Keratinocyte (primary cell): ENCODE results near the gene CDH13. TPM values are rescaled to one million over a fixed set of nuclear protein-coding genes. Genes with fewer than 3 reads are reported as not detected.

Source experiments
- DNase-seq: peaks from one replicate; pipeline ENCODE4 v3.0.0-alpha.2; 2011; ENCODE audit warnings: low read depth, missing footprints, low spot score
- FAIRE-seq: peaks from 2 replicates; lab custom pipeline; 2011; peaks lifted over from hg19 to GRCh38; lab: Jason Lieb, UNC
- H2AFZ ChIP-seq: 2 replicates; pipeline ENCODE4 v1.6.0; 2012; ENCODE audit warnings: low read length, control low read depth, inconsistent platforms; ENCODE audit not compliant: control insufficient read depth
- H3K27ac ChIP-seq: 2 replicates; pipeline ENCODE4 v1.5.1; 2011; ENCODE audit warnings: low read length; ENCODE audit not compliant: control insufficient read depth, insufficient read depth
- H3K27me3 ChIP-seq: 3 replicates; pipeline ENCODE4 v1.6.0; 2011; ENCODE audit warnings: low read length; ENCODE audit not compliant: control insufficient read depth, insufficient read depth; ENCODE audit errors: extremely low read depth
- H3K36me3 ChIP-seq, 2 experiments: 2 replicates in 1 of 2; 3 replicates in 1 of 2; pipeline ENCODE4 v1.5.1; 2011; ENCODE audit warnings: low read length in 2 of 2, mild to moderate bottlenecking in 1 of 2; ENCODE audit not compliant: control insufficient read depth in 2 of 2, insufficient read depth in 2 of 2; ENCODE audit errors: extremely low read depth in 1 of 2
- H3K4me1 ChIP-seq: 3 replicates; pipeline ENCODE4 v1.5.1; 2011; ENCODE audit warnings: low read length; ENCODE audit not compliant: control insufficient read depth, insufficient read depth; ENCODE audit errors: extremely low read depth
- H3K4me2 ChIP-seq: 3 replicates; pipeline ENCODE4 v1.6.0; 2011; ENCODE audit warnings: low read depth, low read length; ENCODE audit not compliant: control insufficient read depth, insufficient read depth; ENCODE audit errors: extremely low read depth
- H3K4me3 ChIP-seq, 3 experiments: fragments of 200-600 bp in 1 of 3; sonication (generic) in 1 of 3; 2 replicates in 2 of 3; 3 replicates in 1 of 3; pipeline ENCODE4 v1.5.1; 2011 to 2016; ENCODE audit warnings: low read length in 3 of 3, mild to moderate bottlenecking in 3 of 3, control low read depth in 2 of 3, inconsistent platforms in 1 of 3, low read depth in 1 of 3, mixed read lengths in 1 of 3, mixed run types in 1 of 3, moderate library complexity in 1 of 3; ENCODE audit not compliant: control insufficient read depth in 2 of 3, insufficient read depth in 2 of 3; ENCODE audit errors: extremely low read depth in 1 of 3
- H3K79me2 ChIP-seq: 2 replicates; pipeline ENCODE4 v1.6.0; 2012; ENCODE audit warnings: low read length; ENCODE audit not compliant: control insufficient read depth, insufficient read depth
- H3K9ac ChIP-seq: 3 replicates; pipeline ENCODE4 v1.6.0; 2011; ENCODE audit warnings: low read length; ENCODE audit not compliant: control insufficient read depth, insufficient read depth; ENCODE audit errors: extremely low read depth
- H3K9me1 ChIP-seq: 3 replicates; pipeline ENCODE4 v1.6.0; 2011; ENCODE audit warnings: low read length; ENCODE audit not compliant: control insufficient read depth, insufficient read depth; ENCODE audit errors: extremely low read depth
- H3K9me3 ChIP-seq: 2 replicates; pipeline ENCODE4 v1.5.1; 2012; ENCODE audit warnings: low read depth, low read length; ENCODE audit not compliant: control insufficient read depth
- H4K20me1 ChIP-seq: 3 replicates; pipeline ENCODE4 v1.6.0; 2011; ENCODE audit warnings: low read length; ENCODE audit not compliant: control insufficient read depth, insufficient read depth; ENCODE audit errors: extremely low read depth
- CTCF ChIP-seq, 3 experiments: IDR thresholded peaks in 1 of 3; conservative IDR thresholded peaks in 1 of 3; optimal IDR thresholded peaks in 1 of 3; 2 replicates in 2 of 3; 3 replicates in 1 of 3; pipeline versions ENCODE3 to v1.5.1; 2011; ENCODE audit warnings: low read length in 3 of 3, mild to moderate bottlenecking in 3 of 3, moderate library complexity in 2 of 3, control low read depth in 1 of 3, inconsistent platforms in 1 of 3; ENCODE audit not compliant: insufficient read depth in 2 of 3; ENCODE audit errors: extremely low read depth in 1 of 3
- EZH2 ChIP-seq: IDR thresholded peaks from one replicate; pipeline ENCODE4 v1.6.1; 2012; ENCODE audit warnings: inconsistent platforms, mild to moderate bottlenecking, low read length, moderate library complexity
- dilution Hi-C: fragments of 300-500 bp; cut with MboI; formaldehyde crosslinking; loops from one replicate; pipeline ENCODE4 v1.7.0; 2020; ENCODE audit warnings: low sequenced_read_pairs; ENCODE audit not compliant: extremely low pct_ligation_motif_present
- polyA plus RNA-seq, 5 experiments: library from polyadenylated mRNA; depleted of rRNA in 3 of 5; stranded (reverse) in 3 of 5; stranded (forward) in 1 of 5; unstranded in 1 of 5; fragments of >200 nt; gene quantifications; 1 replicate in 1 of 5; 2 replicates in 3 of 5; 3 replicates in 1 of 5; pipeline versions ENCODE4 v1.2.1 to v1.2.3, GENCODE V29; 2011 to 2012; ENCODE audit warnings: missing spikeins in 2 of 5, low read depth in 1 of 5, low replicate concordance in 1 of 5

CDH13 gene
- polyA plus RNA-seq, 1 donor (not counting 4 experiments of a cell fraction or from before 2014, with no cell fraction given) = 111 TPM

DNA sequence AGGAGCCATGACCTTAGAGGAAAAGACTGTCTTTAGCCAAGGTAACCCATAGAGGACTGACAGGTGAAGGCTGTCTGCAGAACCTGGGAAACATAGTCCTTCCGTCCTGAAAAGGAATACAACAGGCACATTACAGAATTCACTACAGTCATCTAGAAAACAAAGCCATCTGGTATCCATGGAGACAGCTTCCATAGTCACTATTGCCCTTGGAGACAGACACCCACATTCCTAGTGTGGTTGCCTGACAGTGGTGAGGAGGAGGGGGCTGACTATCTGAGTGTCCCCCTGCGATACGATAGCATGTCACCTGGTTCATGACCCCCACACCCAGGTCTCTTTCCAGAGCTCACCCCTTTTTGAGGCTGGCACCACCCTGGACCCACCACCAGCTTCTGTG, 254.7 kb downstream of the CDH13 start:
- Histone ChIP-seq H3K4me1 (no peaks in the 10 kb centered on the region), H3K36me3 (no peaks in the 10 kb centered on the region), H3K9me1 (no peaks in the 10 kb centered on the region), H3K9ac (no peak overlapping the region), H4K20me1 (no peaks in the 10 kb centered on the region), H3K79me2 (peaks cover 7% of the 10 kb centered on the region), H3K27ac (no peak overlapping the region), H3K4me2 (no peak overlapping the region), H3K27me3 (no peaks in the 10 kb centered on the region), H3K9me3 (no peaks in the 10 kb centered on the region), H3K4me3 (no peak overlapping the region), H2AFZ (no peak overlapping the region)
- dilution Hi-C loops = no loop called here
- TF ChIP-seq CTCF (optimal IDR thresholded peaks at IDR 0.05 in 1 of 3, IDR thresholded peaks at IDR 0.05 in 1 of 3, conservative IDR thresholded peaks at IDR 0.05 in 1 of 3; ENCODE audit: extremely low read depth in 1 of 3, insufficient read depth in 2 of 3, low read length in 3 of 3) (no peak), EZH2 (no peak)
- DNase-seq (no peak), FAIRE-seq (no peak)

DNA sequence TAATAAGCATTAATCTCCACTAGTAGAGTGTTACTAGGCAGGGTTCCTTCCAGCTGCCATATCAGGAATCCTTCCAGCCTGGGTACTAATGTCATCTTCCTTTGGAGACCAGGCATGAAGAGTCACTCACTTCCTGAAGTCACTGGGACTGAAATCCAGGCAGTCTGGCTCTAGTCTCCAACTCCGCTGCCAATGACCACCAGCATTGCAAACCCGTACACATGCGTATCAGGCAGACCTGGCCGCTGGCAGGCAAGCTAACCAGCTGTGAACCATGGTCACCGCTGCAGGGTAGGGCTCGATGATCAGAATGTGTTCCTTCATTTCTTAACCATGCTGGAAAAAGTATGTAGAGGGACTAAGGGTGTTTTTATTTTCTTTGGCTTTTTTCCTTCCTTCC, 255.5 kb downstream of the CDH13 start:
- dilution Hi-C loops = no loop called here

More for the DNA sequence above, 255.5 kb downstream of the CDH13 start:
- Histone ChIP-seq H3K9ac (no peak overlapping the region), H3K27me3 (no peaks in the 10 kb centered on the region), H3K4me1 (no peaks in the 10 kb centered on the region), H3K36me3 (no peaks in the 10 kb centered on the region), H4K20me1 (no peaks in the 10 kb centered on the region), H2AFZ (no peak overlapping the region), H3K4me3 (no peak overlapping the region), H3K4me2 (no peak overlapping the region), H3K9me1 (no peaks in the 10 kb centered on the region), H3K27ac (no peak overlapping the region), H3K79me2 (peaks cover 7% of the 10 kb centered on the region), H3K9me3 (no peaks in the 10 kb centered on the region)
- FAIRE-seq (no peak), DNase-seq (no peak)
- no peak for TF ChIP-seq CTCF (optimal IDR thresholded peaks at IDR 0.05 in 1 of 3, IDR thresholded peaks at IDR 0.05 in 1 of 3, conservative IDR thresholded peaks at IDR 0.05 in 1 of 3; ENCODE audit: extremely low read depth in 1 of 3, insufficient read depth in 2 of 3, low read length in 3 of 3)
- TF ChIP-seq EZH2 = no peak
